ENCODE data around the gene UBE2O.

UBE2O gene

GRCh38 chr17:76410328-76410965 lies 42.5 kb downstream of the UBE2O start:
- FAIRE-seq, result no peak

GRCh38 chr17:76408037-76408849 lies 44.7 kb downstream of the UBE2O start:
- no peak for FAIRE-seq

DNA sequence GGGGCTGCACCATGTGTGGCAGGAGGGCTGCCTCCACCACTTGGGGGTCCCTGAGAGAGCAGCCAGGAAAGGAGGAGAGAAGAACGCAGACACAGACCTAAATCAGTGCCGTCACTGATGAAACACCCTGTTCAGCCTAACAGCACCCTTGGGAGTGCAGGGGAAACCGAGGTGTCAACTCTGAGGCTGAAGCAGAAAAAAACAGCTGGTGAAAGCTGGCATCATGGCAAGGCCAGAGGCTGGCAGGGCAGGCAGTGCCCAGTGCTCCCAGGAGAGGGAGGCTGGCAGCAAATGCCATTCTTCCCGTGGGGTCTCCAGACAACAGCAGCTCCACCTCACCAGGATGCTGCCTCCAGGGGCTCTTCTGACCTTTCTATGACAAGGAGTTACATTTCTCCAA lies 45.4 kb downstream of the UBE2O start:
- no peak for FAIRE-seq

DNA sequence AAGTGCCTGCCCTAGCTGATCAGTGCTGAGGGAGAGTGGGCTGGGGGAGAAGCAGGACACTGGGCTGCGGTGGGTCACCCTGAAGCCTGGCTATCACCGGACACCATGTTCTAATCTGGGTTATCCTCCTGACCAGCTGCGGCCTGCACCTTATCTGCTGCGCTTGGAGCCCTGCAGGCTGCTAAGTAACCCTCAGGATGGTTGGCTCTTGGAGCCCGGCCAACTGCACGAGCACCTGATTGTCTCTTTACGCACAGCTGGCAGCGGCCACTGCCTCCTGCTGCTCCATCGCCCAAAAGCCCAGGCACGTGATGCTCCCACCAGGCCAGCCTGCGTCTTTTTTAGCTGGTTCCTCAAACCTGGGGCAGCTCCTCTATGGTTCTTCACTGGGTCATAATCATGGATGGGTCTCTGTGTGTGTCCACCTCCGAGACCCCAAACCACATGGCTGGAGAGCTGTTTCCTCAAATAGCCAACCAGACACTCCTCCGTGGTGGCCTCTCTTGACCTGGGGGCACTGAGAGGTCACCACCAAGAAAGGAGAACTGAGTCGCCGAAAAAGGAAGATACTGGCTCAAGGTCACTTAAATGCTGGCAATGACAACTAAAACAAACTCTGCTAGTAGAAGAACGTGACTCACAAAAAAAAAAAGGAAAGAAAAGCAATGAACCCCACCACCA lies 46.8 kb downstream of the UBE2O start:
- no peak for FAIRE-seq

DNA sequence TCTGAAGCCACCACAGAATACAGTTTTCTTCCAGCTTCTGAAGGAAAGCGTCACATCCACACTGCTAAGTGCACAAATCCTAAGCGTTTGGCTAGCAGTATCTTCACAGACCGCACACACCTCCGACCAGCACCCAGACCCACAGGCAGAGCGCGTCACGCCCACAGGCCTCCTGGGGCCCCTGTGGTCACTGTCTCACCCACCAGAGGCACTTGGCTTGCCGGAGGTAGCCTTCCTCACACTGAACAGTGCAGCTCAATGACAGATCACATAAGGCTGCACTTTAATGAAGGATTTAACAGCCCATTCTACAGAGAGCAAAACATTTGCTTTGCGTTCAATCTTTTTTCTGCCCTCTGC lies 47.4 kb downstream of the UBE2O start:
- no peak for FAIRE-seq

DNA sequence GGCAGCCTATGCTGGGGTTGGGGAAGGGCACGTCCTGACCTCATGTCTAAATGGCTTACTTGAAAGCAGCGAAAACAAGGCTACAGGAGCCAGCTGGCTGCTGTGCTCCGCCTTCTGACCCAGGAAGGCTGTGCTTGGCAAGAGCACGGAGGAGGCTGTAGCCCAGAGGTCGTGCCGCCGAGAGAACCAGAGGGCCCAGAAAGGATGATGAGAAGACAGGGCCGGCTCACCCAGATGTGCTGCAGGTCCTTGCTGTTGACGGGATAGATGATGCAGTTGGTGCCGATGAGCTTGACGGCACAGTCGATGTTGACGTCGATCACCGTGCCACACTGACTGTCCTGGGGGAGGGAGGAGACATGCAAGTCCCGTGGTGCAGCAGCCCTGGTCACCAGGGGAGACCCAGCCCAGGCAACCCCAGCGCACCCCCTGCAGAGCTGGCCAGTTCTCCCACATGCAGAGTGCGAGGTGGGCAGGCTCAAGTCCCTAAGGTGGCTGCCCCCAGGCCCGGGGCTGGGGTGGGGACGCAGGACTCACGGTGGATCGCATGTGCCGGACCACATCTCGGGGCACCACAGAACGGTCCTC lies 47.9 kb downstream of the UBE2O start:
- no peak for FAIRE-seq

- FAIRE-seq, result no peak
Measured at GRCh38 chr17:76404256-76404655, 48.7 kb downstream of the UBE2O start.

GRCh38 chr17:76402711-76403110 lies 50.2 kb downstream of the UBE2O start:
- no peak for FAIRE-seq

- FAIRE-seq, result no peak
Measured at GRCh38 chr17:76399175-76400172, 53.5 kb downstream of the UBE2O start.

GRCh38 chr17:76398523-76399174 lies 54.3 kb downstream of the UBE2O start:
- FAIRE-seq, result no peak

DNA sequence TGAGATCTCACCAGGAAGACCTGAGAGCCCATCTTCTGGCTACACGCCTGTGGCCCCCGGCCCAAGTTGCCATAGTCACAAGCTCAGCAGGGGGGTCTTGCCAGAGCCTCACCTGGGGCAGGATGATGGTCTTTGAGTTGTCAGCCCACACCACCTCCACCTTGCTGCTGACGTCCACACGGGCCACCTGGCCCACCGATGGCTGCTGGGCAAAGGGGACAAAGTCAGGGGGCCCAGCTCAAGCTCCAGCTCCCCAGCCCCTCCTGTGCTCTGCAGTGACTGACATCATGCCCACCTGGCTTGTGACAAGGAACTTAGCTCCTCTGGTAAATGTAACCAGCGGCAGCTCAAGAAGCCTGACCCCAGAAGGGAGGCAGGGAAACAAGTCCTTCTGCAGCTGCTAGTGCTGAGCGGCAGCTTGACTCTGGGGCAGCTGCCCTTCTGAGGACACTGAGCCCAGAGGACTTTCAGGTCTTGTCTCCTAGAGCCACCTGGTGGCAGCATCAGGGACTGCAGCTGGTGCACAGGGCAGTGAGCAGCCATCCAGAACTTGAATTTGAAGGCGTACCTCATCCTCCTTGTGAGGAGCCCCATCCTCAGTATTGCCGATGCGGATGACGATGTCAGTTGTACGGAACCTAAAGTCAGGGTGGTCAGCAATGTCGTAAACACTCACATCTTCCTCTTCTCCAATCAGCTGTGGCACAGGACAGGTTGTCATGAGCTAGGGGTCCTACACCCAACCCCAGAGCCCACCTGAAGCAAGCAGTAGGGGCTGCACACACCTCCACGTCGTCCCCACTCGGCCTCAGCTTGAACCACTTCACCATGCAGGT lies 55.0 kb downstream of the UBE2O start:
- FAIRE-seq, result no peak

DNA sequence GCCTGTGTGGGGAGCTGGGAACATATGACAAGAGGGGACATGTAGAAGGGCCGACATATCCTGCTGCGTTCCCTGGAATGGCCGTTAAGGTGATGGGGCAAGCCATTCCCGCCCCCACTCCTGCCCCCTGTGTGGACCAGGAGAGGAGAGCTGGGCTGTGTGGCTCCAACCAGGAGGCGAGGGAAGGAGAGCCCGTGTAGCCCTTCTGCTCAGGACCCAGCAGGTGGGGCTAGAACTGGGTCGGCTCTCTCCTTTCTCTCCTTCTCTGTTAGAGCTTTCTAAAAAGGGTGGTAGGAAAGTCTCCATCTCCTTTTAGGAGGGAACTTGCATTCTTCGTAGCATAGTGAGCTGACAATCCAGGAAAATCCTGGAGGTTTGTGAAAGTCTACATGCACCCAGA lies 55.8 kb downstream of the UBE2O start:
- FAIRE-seq, result no peak

DNA sequence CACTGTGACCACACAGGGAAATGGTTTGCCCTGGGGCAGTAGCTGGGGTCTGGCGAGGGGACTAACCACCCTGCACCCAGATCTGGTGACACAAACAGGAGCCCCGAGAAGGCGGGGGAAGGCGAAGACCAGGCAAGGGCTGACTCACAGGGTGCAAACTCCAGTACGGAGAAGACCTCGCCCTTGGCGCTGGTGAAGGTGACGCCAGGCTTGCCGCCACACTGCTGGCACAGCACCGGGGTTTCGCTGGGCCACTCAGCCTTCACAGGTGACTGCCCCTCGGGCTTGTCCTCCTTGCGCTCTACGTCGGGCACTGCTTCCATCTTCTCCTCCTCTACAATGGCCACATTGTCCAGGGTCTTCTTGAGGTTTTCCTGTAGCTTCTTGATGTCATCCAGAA lies 57.0 kb downstream of the UBE2O start:
- FAIRE-seq, result no peak

DNA sequence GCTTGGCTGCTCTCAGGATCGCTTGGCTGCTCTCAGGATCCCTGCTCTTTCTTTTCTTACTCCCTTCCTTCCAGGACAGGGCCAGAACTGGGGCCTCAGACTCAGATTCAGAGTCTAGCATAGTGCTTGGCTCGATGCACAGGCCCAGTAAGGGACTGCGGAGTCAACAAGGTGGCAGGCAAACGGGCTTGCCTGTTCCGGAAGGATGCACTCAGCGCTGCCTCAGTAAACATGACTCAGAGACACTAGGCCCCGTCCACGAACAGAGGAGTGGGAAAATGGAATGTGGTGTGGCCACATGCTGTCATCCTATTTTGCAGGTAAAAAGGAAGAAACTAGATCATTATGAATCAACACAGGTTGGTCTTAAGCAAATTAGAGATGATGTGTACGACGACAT lies 58.8 kb downstream of the UBE2O start:
- FAIRE-seq, result no peak

DNA sequence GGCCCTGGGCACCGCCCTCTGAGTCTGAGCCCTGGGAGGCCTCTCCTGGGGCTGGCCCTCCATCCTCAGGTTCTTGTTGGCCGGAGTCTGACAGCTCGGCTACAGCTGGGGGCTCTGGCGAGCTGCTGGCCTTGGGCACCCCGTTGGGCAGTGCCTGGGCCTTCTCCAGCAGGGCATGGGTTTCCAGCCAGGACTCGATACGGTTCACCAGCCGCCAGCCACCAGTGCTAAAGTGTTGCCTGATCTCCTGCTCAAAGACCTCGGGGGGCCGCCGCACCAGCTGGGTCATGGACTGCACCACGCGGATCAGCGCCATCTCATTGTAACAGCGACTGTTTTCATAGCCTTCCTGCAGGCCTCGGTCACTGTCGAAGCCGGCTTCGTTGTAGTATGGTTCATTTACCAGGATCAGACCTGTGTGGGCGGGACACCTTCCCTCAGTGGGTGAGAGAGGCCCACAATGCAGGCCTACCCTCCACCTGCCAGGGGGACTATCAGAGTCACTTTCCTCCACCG lies 61.7 kb downstream of the UBE2O start:
- no peak for FAIRE-seq

GRCh38 chr17:76390003-76390421 lies 62.9 kb downstream of the UBE2O start:
- FAIRE-seq, result no peak

GRCh38 chr17:76388966-76389888 lies 63.7 kb downstream of the UBE2O start:
- FAIRE-seq, result no peak

DNA sequence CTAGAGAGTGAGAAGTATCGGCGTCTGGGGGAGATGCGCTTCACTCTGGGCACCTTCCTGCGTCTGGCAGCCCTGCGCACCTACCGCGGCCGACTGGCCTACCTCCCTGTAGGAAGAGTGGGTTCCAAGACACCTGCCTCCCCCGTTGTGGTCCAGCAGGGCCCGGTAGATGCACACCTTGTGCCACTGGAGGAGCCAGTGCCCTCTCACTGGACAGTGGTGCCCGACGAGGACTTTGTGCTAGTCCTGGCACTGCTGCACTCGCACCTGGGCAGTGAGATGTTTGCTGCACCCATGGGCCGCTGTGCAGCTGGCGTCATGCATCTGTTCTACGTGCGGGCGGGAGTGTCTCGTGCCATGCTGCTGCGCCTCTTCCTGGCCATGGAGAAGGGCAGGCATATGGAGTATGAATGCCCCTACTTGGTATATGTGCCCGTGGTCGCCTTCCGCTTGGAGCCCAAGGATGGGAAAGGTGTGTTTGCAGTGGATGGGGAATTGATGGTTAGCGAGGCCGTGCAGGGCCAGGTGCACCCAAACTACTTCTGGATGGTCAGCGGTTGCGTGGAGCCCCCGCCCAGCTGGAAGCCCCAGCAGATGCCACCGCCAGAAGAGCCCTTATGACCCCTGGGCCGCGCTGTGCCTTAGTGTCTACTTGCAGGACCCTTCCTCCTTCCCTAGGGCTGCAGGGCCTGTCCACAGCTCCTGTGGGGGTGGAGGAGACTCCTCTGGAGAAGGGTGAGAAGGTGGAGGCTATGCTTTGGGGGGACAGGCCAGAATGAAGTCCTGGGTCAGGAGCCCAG lies 65.8 kb downstream of the UBE2O start:
- no peak for FAIRE-seq

Data from endometrium (tissue), 2 donors.